Ammon's horn (tissue), 1 donor: ENCODE measurements around the gene CST7.
"Not testable (repeated sequence)": the region's sequence is repeated elsewhere in the genome, so short reads cannot be mapped to it uniquely, and the experiment has no call there.

Source experiments
- DNase-seq: peaks from one replicate; pipeline ENCODE4 v3.0.0-alpha.2; 2016; ENCODE audit warnings: low spot score

The CST7 gene

GRCh38 chr20:24986436-24987015 lies 37.5 kb downstream of the CST7 start:
- no peak for DNase-seq

GRCh38 chr20:24987244-24987643 lies 38.2 kb downstream of the CST7 start:
- DNase-seq = no peak

GRCh38 chr20:24987873-24988835 lies 39.1 kb downstream of the CST7 start:
- DNase-seq = no peak

- peak; percentile 60 for DNase-seq
Measured at GRCh38 chr20:24989162-24989561, 40.1 kb downstream of the CST7 start.

DNA sequence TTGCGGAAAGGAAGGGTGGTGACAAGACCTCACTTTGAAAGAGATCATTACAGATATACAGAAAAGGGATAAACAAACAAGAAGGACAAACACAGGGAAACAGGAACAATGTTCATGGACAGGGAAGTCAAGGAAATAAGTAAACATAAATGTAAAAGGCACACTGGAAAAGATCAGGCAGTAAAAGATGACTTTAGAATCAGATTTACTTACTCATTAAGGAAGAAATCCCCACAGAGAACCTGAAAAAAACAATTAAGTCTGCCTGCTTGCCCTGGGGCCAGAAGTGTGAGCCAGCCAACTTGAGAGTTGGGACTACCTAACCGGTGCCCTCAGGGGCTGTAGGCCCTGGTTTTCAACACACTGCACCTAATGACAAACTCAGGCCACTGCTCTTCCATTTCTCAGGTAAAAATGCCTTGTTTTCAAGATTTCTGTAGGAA lies 41.8 kb downstream of the CST7 start:
- DNase-seq = no peak

- DNase-seq = no peak
Measured at GRCh38 chr20:24991897-24992486, 42.9 kb downstream of the CST7 start.

DNA sequence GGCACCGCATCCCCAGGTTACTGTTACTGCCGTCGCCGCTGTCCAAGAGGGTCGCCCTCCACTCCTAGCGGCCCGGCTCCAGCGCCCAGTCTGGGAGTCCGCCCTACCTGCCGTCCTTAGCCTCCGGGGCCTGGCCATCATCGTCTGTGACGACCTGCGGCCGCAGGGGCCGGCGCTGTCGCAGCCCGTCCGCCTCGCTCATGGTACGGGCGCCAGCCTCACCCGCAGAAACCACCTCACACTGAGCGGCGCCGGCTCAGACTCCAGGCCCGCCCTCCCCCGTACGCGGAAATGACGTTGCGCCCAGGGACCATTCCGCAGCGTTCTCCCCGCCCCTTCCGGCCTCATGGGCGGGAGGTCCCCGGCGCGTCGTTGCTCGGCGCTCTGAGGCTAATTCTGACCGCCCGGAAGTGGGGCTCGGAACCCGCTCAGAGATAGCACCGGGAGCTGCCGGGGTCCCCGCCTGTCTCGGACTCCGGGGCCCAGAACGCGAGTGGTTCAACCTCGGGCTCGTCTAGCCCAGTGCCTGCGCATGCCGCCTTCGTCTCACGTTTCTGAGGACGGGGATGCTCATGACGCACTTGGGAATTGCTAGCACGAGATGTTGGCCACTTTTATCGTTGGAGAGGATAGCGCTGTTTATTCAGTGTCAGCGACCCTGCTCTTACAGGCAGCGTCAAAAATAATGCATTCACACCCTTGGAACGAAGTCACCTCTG lies 43.6 kb downstream of the CST7 start, which contains the start of gene APMAP:
TSS of gene APMAP (minus strand) at position 265 of the 719 bp plus-strand sequence. CDS start at position 202, 63 bp downstream.
- peak; percentile 98 for DNase-seq

DNA sequence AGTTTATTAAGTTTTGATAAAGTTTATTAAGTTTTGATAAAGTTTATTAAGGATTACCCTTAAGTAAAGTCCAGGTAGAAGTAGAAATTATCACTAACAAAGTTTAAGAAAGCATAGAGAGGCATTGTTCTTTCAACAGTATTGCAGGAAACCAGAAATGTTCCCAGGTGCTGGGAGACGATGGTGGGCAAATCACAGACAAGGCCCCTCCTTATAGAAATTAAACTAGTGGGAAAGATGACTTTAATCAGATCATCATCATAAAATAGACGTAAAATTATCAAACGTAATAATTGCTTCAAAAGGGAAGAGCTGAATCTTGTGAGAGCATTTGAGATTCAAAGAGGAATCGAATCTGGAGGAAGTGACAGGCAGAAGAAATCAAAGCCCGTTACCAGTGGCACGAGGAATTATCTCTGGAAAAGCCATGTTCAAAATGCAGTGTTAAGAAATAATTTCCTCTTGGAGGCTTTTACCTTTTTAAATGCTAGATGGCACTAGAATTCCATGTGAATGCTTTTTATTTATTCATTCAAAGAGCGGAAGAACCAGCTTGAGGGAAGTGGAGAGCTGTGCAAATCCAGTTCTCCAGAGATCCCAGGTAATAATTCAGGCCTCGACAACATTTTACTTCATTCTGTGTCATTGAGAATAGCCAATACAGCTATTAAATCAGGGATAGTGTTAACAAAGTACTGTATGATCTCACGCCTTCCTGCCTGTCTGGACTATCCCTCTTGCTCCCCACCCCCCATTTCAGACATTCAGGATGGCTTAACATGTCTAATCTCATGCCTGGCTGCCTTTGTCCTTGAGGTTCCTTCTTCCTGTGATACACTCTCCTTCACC lies 44.5 kb downstream of the CST7 start:
- DNase-seq = peak; percentile 49

DNA sequence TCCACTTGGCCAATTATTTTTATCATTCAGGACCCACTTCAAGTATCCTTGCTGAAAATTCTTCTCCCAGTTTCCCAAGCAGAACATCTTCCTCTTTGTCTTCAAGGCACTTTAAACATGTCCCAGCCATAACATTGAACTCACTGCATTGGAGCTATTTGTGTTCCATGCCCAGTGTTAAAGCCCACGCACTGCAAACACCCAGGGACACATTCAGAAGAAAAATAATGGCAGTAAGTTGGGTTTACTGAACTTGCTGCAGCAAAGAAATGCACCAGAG lies 45.1 kb downstream of the CST7 start:
- no peak for DNase-seq

DNA sequence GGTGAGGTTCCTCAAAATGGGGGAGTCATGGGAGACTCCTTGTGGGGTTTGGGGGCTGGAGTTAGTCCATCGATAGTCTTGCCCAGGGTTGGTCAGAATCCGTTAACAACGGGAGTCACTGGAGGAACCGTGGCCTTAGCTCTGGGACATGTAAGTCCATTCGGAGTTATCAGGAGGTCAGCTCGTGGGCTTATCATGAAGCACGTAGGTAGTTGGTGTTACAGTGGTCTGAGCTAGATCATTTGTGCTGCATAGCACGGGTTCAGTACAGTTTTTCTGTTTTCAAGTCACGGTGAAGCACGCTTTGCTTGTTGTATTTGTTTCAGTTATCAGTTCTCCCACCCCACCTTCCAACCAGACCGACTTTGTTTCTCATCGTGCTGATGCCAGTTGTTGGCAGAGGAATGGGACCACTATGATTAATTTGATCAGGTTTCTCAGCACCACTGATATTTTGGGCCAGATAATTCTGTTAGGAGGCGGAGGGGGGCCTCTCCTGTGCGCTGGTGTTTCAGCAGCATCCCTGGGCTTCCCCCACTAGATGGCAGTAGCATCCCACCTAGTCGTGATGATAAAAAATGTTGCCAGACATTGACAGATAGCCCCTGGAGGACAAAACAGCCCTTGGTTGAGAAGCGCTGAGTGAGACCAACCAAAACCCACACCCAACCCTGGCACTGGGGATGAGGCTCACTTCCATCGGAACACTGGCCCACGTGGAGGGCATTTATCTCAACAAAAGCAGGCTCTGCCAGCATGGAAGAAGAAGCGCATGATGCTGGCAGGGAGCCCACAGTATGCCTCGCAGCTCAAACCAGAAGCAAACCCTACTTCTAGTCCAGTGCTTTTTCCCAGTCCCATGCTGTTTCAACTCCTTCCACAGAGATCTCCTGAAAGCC lies 45.6 kb downstream of the CST7 start:
- peak; percentile 93 for DNase-seq

DNA sequence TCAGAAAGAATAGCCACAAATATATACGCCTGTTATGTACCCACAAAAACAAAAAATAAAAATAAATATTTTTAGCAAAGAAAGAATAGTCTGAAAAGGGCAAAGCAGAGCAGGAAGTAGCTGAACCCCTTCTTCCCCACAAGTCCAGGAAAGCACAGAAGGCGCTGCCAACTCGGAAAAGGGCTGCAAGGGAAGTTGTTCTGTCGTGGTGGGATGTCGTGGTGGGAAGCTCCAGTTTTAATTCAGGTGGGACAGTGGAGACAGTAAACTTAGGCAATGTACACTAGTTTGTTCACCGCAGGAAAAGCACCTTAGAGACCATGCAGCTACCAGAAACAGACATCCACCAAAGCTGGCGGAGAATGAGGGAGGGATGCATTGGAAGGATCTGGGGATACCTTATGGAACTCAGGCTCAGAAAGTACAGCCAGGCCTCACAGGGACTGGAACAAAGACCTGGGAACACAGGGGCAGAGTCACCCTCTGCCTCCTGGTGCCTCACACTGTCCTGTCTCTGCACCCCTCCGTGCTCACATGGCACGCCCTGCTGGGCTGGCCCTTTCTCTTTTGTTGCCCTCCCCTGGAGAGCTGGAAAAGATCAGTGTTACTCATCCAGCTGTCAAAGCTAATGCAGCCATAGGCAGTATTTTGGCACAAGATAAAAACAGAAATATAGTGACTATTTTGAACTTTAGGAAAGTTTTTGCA lies 46.8 kb downstream of the CST7 start:
- DNase-seq = no peak

DNA sequence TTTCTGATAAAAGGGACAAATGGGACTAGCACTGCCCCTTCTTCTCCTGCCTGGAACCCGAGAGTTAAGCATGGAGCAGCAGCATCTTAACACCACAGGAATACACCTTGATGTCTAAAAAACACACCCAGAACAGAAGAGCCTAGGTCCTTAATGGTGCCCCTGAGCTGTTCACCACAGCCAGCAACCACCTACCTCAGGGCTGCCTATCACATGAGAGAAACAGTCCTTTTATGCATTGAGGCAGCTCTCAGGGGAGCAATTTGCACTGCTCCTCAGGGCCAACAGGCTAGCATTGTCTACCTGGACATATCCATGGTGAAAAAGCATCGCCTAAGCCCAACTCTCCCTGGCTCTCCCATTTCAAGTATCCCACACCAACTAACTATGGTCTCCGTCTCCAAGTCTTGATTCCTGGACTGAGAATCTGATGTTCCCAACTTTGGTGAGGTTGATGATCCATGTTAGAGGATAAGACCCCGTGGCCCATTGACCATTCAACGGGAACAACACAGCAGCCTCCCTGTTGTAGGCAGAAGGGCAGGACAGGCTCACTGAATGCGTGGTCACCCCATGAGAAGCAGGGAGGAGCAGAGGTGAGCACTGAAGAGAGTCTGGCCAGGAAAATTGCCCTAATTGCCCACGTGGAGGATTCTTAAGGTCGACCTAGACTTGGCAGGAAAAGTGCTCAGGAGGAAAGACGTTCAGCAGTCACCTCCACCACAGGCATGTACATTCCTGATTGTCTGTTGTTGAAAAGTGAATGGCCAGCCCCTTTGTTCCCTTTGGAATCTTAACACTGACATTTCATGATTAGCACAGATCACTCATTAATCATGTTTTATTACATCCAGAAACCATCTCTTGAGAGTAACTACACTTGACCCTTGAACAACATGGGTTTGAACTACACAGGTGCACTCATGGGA lies 47.6 kb downstream of the CST7 start:
- no peak for DNase-seq

GRCh38 chr20:24998121-24998520 lies 49.1 kb downstream of the CST7 start:
- no peak for DNase-seq

GRCh38 chr20:24998631-24999445 lies 49.8 kb downstream of the CST7 start:
- no peak for DNase-seq

DNA sequence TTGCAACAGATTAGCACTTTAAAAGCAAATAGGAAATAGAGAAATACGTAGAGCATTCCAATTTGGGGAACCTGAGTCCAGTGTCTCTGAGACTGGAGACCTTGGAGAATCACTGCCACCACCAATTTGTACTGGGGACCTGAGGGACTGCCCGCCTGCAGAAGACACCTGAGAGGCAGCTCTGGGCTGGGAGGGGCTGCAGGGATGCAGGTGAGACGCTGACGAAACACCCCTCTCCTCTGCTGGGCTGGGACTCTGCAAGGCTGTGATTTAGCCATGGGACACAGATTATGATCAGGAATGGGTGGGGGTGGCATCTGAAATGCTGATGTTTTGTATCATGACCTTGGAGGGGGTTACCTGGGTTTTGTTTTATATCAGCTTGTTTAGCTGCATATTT lies 50.5 kb downstream of the CST7 start:
- no peak for DNase-seq

DNA sequence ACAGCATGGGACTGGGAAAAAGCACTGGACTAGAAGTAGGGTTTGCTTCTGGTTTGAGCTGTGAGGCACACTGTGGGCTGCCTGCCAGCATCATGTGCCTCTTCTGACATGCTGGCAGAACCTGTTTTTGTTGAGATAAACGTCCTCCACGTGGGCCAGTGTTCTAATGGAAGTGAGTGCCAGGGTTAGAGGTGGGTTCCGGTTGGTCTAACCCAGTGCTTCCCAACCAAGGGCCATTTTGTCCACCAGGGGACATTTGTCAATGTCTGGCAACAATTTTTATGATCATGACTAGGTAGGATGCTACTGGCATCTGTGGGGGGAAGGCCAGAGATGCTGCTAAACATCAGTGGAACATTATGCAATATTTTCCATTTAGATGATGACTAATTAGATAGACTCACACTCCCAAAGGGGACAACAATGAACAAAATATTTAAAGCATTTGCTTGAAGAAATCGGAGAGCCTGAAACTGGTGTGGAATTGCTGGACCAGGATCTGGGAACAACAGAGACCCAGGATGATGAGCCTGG lies 51.3 kb downstream of the CST7 start:
- peak; percentile 73 for DNase-seq

- not testable (repeated sequence) for DNase-seq
Measured at GRCh38 chr20:25001323-25001722, 52.3 kb downstream of the CST7 start.
